GM12878 (cell line): ENCODE data around the gene COL5A1. TPM values are rescaled to one million over a fixed set of nuclear protein-coding genes. Genes with fewer than 3 reads are reported as not detected.

Experiments used
- ATAC-seq: fragments of 200-7000 bp; cut with Tn5 transposase; 3 replicates; pipeline ENCODE4 v1.9.1; 2020; ENCODE audit warnings: mild to moderate bottlenecking, moderate library complexity
- BruUV-seq: library from RNA; stranded (reverse); fragments of 400-500 nt; replicated peaks from 2 replicates; lab custom pipeline; 2021; lab: Mats Ljungman, UMichigan
- CTCF ChIA-PET: fragments of 300-600 bp; sonication (Branson Sonifier 250); formaldehyde crosslinking; extraction: SDS; loops from one replicate; lab custom pipeline; 2021; ENCODE audit warnings: inconsistent platforms; lab: Yijun Ruan, JAX
- POLR2A ChIA-PET: fragments of 350-600 bp; formaldehyde crosslinking; extraction: SDS; loops from one replicate; lab custom pipeline; 2021; ENCODE audit warnings: inconsistent platforms; lab: Charles Lee
- RAD21 ChIA-PET: fragments of 300-600 bp; sonication (Branson Sonifier 250); formaldehyde crosslinking; loops from one replicate; lab custom pipeline; 2023; ENCODE audit warnings: antibody characterized with exemption; ENCODE audit not compliant: unreplicated experiment; lab: Charles Lee
- SMC1A ChIA-PET: fragments of 300-600 bp; sonication (Branson Sonifier 250); formaldehyde crosslinking; loops from one replicate; lab custom pipeline; 2023; ENCODE audit not compliant: unreplicated experiment, uncharacterized antibody; lab: Charles Lee
- DNase-seq: peaks from one replicate; pipeline ENCODE4 v3.0.0-alpha.2; 2011; ENCODE audit warnings: low read depth, low spot score
- FAIRE-seq: peaks from 3 replicates; lab custom pipeline; 2011; peaks lifted over from hg19 to GRCh38; lab: Jason Lieb, UNC
- H2AFZ ChIP-seq: 2 replicates; pipeline ENCODE4 v1.6.0; 2011; ENCODE audit warnings: low read depth, low read length, control low read depth; ENCODE audit not compliant: control insufficient read depth
- H3K27ac ChIP-seq: 2 replicates; pipeline ENCODE4 v1.5.1; 2011; ENCODE audit warnings: control low read depth; ENCODE audit not compliant: control insufficient read depth, insufficient read depth
- H3K27me3 ChIP-seq, 2 experiments: replicated peaks in 1 of 2; 2 replicates each; pipeline versions ENCODE4 v1.6.0 to v1.6.1; 2011; ENCODE audit warnings: low read length in 1 of 2; ENCODE audit not compliant: control insufficient read depth in 2 of 2, insufficient read depth in 2 of 2
- H3K36me3 ChIP-seq, 2 experiments: 2 replicates each; pipeline ENCODE4 v1.5.1; 2011; ENCODE audit warnings: low read length in 1 of 2; ENCODE audit not compliant: control insufficient read depth in 2 of 2, insufficient read depth in 2 of 2
- H3K4me1 ChIP-seq: 2 replicates; pipeline ENCODE4 v1.6.1; 2011; ENCODE audit warnings: mild to moderate bottlenecking, low read length, moderate library complexity, mixed read lengths; ENCODE audit not compliant: control insufficient read depth, insufficient read depth
- H3K4me2 ChIP-seq: 2 replicates; pipeline ENCODE4 v1.6.0; 2011; ENCODE audit warnings: control low read depth; ENCODE audit not compliant: control insufficient read depth, insufficient read depth
- H3K4me3 ChIP-seq: fragments of 200-600 bp; sonication (generic); 2 replicates; pipeline ENCODE4 v1.5.1; 2016
- H3K79me2 ChIP-seq: 2 replicates; pipeline ENCODE4 v1.6.0; 2011; ENCODE audit warnings: low read length; ENCODE audit not compliant: control insufficient read depth, insufficient read depth
- H3K9ac ChIP-seq: 2 replicates; pipeline ENCODE4 v1.8.0; 2011; ENCODE audit warnings: low read length, control low read depth, mixed read lengths; ENCODE audit not compliant: control insufficient read depth, insufficient read depth
- H3K9me3 ChIP-seq: replicated peaks from 3 replicates; pipeline ENCODE4 v1.5.1; 2011; ENCODE audit warnings: mild to moderate bottlenecking, low read length; ENCODE audit not compliant: control insufficient read depth, insufficient read depth
- H4K20me1 ChIP-seq: 2 replicates; pipeline ENCODE4 v1.6.0; 2011; ENCODE audit not compliant: control insufficient read depth, insufficient read depth
- BCL11A ChIP-seq: IDR thresholded peaks from 2 replicates; pipeline ENCODE4 v1.6.1; 2011; ENCODE audit warnings: low read depth, low read length
- CREB1 ChIP-seq: IDR thresholded peaks from 2 replicates; pipeline ENCODE4 v1.6.1; 2012; ENCODE audit warnings: low read depth, mild to moderate bottlenecking, inconsistent platforms
- FOS ChIP-seq: IDR thresholded peaks from 3 replicates; pipeline ENCODE4 v1.6.1; 2011; ENCODE audit warnings: borderline replicate concordance; ENCODE audit not compliant: insufficient read length; ENCODE audit errors: extremely low read depth
- JUNB ChIP-seq: IDR thresholded peaks from 2 replicates; pipeline ENCODE4 v1.6.1; 2016; ENCODE audit warnings: antibody characterized with exemption, mild to moderate bottlenecking
- KAT2A ChIP-seq: conservative IDR thresholded peaks from 2 replicates; pipeline ENCODE4 v1.6.1; 2011; ENCODE audit warnings: low read depth, low read length; ENCODE audit not compliant: control insufficient read depth
- RCOR1 ChIP-seq: conservative IDR thresholded peaks from 2 replicates; pipeline ENCODE4 v1.6.1; 2012; ENCODE audit warnings: low read depth, low read length, improper control_type of control experiment
- ZNF217 ChIP-seq: fragments of 450-650 bp; IDR thresholded peaks from 2 replicates; pipeline ENCODE4 v1.6.1; 2017; ENCODE audit warnings: antibody characterized with exemption, mild to moderate bottlenecking
- ZNF592 ChIP-seq: fragments of 450-650 bp; IDR thresholded peaks from 2 replicates; pipeline ENCODE4 v1.6.1; 2017; ENCODE audit warnings: mild to moderate bottlenecking, moderate library complexity
- ZSCAN29 ChIP-seq: fragments of 450-650 bp; IDR thresholded peaks from 2 replicates; pipeline ENCODE4 v1.6.1; 2017; ENCODE audit warnings: mild to moderate bottlenecking, moderate library complexity
- ZZZ3 ChIP-seq: IDR thresholded peaks from 2 replicates; pipeline ENCODE4 v1.6.1; 2011; ENCODE audit warnings: low read depth; ENCODE audit not compliant: control insufficient read depth, insufficient read length
- WGBS: methylation state at CpG from one replicate; pipeline ENCODE4 v1.1.6; 2016; ENCODE audit warnings: low lambda C conversion rate; ENCODE audit not compliant: insufficient replicate concordance, insufficient coverage; ENCODE audit errors: missing lambda C conversion rate; 5-methylcytosine and 5-hydroxymethylcytosine counted together
- in situ Hi-C: fragments of 300-500 bp; cut with MboI; formaldehyde crosslinking; loops from 9 replicates; pipeline ENCODE4 v1.14.3; 2018; ENCODE audit warnings: mixed read lengths
- intact Hi-C: fragments of 100-400 bp; cut with micrococcal nuclease; formaldehyde crosslinking; loops from one replicate; pipeline ENCODE4 v1.14.2; 2022; ENCODE audit not compliant: unreplicated experiment
- polyA plus RNA-seq, 11 experiments: library from polyadenylated mRNA; depleted of rRNA in 4 of 11; unstranded in 6 of 11; stranded (reverse) in 5 of 11; fragments of >200 nt; fragmentation: Nextera tagmentation in 4 of 11; fragmentation: Illumina TruSeq in 1 of 11; extraction: Ambion mirVana in 4 of 11; extraction: Trizol in 1 of 11; gene quantifications; 1 replicate in 1 of 11; 2 replicates in 10 of 11; pipeline versions ENCODE4 v1.2.1 to v1.2.3, GENCODE V29; 2011 to 2016; ENCODE audit warnings: inconsistent platforms in 2 of 11, missing spikeins in 2 of 11, low read depth in 1 of 11
- total RNA-seq, 4 experiments: library from RNA; depleted of rRNA in 3 of 4; stranded (reverse); fragments of >200 nt in 3 of 4; fragmentation: Illumina TruSeq in 1 of 4; extraction: Trizol in 1 of 4; gene quantifications; 2 replicates each; pipeline versions ENCODE4 v1.2.1 to v1.2.3, GENCODE V29; 2013 to 2021

COL5A1 gene
- total and polyA plus RNA-seq, 10 of the 15 experiments (the other 5 are each of a cell fraction or from before 2014, with no cell fraction given) = under 0.01 to 0.15 (median 0.13) TPM; not detected in 4

DNA sequence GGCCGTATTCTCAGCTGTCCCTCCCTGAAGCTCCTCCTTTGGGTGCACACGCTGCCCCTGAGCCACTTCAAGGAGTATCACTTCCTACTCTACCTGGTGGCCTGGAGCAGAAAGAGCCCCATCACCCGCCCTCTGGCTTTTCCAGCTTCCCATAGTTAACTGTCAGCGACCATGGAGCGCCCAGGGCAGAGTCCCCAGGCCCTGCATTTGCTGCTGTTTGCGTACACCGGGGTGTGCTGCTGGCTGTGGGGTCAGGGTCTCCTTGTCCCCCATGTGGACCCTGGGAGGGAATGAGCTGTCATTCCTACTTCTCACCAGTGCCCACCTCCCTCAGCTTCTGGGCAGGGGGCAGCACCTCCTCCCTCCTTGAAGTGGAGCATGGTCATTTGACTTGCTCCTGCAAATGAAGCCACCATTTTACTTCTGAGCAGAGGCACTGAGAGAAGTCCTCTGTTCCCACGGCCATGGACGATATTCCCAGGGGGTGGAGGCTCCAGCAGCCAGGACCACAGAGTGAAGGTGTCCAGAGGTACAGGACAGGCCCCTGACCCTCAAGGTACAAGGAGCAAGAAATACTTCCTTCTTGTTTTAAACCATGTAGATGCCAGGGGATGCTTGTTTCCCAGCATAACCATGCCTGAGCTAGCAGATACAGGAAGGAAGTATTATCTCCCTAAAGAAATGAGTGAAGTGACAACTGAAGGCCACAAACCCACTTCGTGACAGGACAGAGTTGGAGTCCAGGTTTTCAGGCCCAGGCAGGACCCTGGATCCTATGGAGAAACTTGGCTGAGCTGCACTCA lies 40.6 kb upstream of the COL5A1 start:
- no peak for DNase-seq
- no peak for ATAC-seq
- Histone ChIP-seq H2AFZ (no peak overlapping the region), H3K4me2 (no peak overlapping the region), H3K9ac (no peak overlapping the region), H3K27me3 (no peaks in the 10 kb centered on the region), H4K20me1 (no peaks in the 10 kb centered on the region), H3K27ac (no peak overlapping the region), H3K79me2 (no peaks in the 10 kb centered on the region), H3K4me3 (no peak overlapping the region), H3K9me3 (no peaks in the 10 kb centered on the region), H3K4me1 (no peaks in the 10 kb centered on the region), H3K36me3 (no peaks in the 10 kb centered on the region)
- intact Hi-C loops (no loop called here), in situ Hi-C loops (no loop called here)
- ChIA-PET POLR2A (no interaction called here), RAD21 (no interaction called here), CTCF (no interaction called here), SMC1A (no interaction called here)
- BruUV-seq = no TSS peak
- FAIRE-seq = no peak
- 32% methylated on average over 10 of the region's 10 CpGs for WGBS
- no peak for TF ChIP-seq CREB1
- TF ChIP-seq ZSCAN29 = no peak
- no peak for TF ChIP-seq ZNF592
- TF ChIP-seq KAT2A = no peak
- no peak for TF ChIP-seq BCL11A
- TF ChIP-seq ZZZ3 = no peak
- no peak for TF ChIP-seq RCOR1
- TF ChIP-seq ZNF217 = no peak
- TF ChIP-seq FOS = no peak
- TF ChIP-seq JUNB = no peak
